ENCODE data around the gene ATOX1.
"Not testable (repeated sequence)": the region's sequence is repeated elsewhere in the genome, so short reads cannot be mapped to it uniquely, and the experiment has no call there.

Gene ATOX1, protein sequence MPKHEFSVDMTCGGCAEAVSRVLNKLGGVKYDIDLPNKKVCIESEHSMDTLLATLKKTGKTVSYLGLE
- 34.3 to 59.5 (median 46.1) reads per million in 17 experiments for total RNA-seq

DNA sequence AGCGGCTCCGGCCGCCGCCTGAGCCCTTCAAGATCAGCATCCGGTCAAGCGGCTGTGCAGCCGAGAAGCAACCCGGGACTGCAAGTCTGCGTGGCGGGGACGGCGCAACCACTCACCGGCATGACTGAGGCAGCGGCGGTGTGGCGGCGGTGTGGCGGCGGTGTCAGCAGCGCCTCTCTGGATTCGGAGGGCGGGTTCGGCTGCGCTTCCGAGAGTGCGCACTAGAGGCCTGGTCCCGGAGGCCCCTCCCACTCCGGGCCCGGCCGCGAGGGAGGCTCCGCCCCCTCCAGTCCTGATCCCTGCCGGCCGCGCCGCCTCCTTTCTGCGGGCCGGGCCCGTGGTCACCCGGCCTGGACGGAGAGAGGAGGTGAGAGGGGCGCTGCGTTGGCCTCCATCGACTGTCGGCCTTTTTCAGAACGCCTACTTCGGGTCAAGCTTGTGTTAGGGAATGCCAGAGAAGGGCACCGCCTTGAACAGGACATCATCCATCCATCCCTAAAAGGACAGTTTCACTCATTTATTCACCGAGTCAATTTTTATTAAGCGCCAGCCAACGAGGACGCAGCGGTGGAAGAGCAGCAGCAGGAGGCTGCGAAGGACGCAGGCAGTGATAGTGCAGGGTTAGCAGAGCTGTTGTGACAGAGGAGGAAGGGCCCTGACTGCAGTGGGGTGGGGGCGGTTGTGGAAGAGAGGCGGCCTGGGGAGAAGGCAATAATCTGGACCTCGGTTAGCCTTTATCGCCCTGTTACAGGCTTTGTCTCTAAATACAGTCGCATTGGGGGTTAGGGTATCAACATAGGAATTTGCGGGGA, at the start of gene ATOX1:
TSS of gene ATOX1 (minus strand) at position 202 of the 812 bp plus-strand sequence. CDS start at position 122, 80 bp downstream.
- peak; percentile 94 to 97 (median 96) for DNase-seq

DNA sequence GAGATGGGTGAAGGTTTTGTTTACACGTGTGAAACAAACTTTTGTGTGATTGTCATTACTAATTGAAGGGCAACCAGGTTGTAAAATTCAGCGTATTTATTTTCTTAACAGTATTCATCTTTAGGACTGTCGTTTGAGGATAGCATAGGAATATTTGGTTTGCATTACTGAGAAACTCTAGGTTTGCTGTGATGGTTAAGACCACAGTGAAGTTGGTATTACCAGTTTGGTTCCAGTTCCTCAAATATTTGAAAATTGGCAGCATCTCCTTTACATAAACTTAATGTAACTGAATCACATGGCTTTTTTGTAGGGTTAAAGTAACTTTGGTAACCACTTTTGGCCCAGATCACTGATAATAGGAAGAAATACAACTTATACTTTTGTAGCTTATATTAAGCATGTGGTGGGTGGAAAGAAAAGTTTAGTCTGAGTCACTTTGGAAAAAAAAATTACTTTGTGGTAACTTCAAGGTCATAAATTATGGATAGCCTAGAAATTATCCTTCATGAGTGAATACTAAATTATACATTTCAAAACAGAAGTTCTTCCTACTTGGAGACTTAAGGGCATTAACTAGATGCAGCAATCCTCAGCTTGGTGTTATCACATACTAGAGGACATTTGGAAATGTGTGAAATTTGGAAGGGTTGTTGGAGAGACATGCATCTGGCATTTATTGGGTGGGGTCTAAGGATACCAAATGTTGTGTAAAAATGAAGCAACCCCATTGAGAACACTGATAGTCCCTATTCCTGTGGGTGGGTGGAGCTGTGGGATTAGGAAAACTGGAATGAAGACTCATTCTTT, 47.2 kb upstream of the ATOX1 start:
- peak in 2 of 4 experiments; percentile 35 to 50 for DNase-seq

DNA sequence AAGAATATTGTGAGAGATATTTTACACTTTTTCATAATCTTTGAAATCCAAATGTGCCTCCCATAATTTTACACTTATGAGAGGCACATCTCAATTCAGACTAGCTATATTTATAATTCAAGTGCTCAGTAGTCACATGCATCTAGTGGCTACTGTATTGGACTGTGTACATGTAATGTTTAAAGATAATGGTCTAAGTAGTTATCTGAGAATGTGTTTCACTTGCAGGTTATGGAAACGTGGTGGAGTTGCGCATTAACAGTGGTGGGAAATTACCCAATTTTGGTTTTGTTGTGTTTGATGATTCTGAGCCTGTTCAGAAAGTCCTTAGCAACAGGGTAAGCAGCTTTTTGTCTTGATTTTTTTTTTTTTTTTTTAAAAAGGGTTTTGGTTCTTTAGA, 42.1 kb upstream of the ATOX1 start:
- no peak for DNase-seq

DNA sequence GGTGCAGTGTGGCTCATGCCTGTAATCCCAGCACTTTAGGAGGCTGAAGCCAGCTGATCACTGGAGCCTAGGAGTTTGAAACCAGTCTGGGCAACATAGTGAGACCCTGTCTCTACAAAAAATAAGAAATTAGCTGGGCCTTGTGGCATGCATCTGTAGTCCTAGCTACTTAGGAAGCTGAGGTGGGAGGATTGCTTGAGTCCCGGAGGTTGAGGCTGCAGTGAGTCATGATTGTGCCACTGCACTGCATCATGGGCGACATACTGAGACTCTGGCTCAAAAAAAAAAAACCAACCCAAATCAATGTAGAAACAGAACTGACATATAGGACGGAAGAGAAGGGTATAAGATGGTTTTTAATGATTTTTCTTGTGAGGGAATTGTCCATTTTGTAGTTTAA, 41.0 kb upstream of the ATOX1 start:
- DNase-seq = peak; percentile 10 to 68 (median 62)

DNA sequence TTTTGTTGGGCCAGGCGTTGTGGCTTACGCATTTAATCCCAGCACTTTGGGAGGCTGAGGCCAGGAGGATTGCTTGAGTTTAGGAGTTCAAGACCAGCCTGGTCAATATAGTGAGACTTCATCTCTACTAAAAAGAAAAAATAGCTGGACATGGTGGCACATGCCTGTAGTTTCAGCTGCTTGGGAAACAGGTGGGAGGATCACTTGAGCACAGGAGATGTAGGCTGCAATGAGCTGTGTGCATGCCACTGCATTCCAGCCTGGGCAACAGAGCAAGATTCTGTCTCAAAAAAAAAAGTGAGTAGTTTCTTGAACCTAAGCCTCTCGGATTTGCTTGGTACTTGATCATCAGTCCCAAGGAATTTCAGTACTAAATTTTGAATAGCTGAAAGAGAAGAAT, 40.2 kb upstream of the ATOX1 start:
- DNase-seq = peak in 3 of 4 experiments; percentile 7 to 31 (median 19)

DNA sequence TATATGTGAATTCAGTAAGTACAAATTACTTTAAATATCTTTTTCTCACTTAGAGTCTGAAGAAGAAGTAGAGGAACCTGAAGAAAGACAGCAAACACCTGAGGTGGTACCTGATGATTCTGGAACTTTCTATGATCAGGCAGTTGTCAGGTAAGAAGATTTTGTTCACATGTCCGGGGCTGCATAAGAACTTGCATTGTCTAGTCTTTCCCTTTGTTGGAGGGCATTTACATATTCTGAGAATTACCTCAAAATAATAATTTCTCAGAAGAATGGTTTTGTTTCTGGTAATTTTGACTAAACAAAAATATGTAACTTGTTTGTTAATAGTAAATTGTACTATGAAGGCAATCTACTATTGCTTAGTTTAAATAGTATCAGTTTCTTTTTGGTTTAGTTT, 37.0 kb upstream of the ATOX1 start:
- no peak for DNase-seq

DNA sequence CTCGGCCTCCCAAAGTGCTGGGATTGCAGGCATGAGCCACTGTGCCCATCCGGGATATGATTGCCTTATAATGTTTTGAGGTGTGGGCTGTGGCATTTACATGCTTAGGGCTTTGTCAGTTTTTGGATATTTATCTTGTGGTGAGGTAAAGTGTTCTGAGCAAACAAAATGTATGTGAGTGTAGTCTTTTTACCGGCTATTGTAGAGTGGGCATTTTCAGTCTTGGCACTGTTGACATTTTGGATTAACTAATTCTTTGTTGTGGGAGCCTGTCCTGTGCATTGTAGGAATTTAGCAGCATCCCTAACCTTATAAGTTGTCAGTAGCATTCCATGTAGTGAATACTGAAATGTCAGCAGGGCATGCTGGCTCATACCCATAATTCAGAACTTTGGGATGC, 34.9 kb upstream of the ATOX1 start:
- no peak for DNase-seq

DNA sequence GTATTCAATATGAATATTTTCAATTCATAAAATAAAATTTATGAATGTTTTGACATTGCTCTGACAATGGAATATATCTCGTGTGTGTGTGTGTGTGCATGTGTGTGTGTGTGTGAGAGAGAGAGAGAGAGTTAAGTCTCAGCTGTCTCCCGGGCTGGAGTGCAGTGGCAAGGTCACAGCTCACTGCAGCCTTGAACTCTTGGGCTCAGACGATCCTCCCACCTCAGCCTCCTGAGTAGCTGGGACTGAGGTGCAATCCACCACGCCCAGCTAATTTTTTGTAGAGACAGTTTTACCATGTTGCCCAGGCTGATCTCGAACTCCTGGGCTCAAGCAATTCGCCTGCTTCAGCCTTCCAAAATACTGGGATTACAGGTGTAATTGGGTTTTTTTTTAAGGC, 29.4 kb upstream of the ATOX1 start:
- no peak for DNase-seq

DNA sequence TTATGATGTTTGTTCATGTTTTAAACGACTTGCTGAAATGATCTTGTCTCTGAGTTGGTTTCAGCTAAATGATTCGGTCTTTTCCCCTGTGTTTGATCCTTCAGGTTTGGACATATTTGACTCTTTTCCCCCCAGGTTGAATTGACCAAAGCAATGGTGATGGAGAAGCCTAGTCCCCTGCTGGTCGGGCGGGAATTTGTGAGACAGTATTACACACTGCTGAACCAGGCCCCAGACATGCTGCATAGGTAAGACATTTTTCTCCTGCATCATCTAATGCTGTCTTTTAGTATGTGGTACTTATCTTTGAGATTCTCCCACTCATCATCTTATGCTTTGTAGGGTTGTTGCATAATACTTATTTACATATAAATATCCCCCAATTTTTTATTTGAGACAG, 28.0 kb upstream of the ATOX1 start:
- DNase-seq = no peak

DNA sequence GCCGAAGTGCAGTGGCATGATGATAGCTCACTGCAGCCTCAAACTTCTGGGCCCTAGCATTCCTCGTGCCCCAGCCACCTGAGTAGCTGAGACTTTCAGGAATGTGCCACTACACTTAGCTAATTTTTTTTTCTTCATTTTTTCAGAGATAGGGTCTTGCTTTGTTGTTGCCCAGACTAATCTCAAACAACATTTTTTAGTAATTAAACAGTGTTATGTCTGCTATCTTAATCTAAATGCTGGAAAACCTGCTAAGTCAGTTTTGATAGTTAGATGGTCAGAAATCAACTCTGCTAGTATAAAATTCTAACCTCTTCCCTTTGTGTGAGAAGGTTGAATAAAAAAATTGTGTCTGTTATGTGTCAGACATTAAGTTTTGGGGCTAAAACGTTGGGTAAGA, 25.7 kb upstream of the ATOX1 start:
- no peak for DNase-seq

DNA sequence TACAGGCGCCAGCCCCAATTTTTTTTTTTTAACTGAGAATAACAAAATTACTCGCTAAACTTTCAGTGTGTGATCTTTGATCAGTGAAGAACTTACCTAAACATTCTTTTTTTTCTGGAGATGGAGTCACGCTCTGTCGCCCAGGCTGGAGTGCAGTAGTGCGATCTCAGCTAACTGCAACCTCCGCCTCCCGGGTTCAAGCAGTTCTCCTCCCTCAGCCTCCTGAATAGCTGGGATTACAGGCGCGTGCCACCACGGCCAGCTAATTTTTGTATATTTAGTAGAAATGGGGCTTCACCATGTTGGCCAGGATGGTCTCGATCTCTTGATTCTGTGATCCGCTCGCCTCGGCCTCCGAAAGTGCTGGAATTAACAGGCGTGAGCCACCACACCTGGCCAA, 25.2 kb upstream of the ATOX1 start:
- not testable (repeated sequence) for DNase-seq

DNA sequence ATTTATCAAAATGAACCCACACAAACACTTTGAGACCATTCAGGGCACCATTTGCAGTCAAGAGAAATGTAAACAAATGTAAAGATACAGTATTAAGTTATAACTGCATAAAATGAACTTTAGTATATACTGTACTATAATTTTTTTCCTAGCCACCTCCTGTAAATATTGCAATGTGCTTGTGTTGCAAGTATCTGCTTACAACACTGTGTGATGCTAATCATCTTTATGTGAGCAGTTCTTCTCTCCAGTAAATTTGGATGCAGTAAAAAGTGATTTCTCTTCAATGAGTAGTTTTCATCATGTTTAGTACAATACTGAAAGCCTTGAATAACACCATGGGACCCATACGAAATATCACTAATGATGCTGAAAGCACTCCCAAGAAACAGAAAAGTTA, 22.8 kb upstream of the ATOX1 start:
- DNase-seq = peak in 2 of 4 experiments; percentile 14 to 37

DNA sequence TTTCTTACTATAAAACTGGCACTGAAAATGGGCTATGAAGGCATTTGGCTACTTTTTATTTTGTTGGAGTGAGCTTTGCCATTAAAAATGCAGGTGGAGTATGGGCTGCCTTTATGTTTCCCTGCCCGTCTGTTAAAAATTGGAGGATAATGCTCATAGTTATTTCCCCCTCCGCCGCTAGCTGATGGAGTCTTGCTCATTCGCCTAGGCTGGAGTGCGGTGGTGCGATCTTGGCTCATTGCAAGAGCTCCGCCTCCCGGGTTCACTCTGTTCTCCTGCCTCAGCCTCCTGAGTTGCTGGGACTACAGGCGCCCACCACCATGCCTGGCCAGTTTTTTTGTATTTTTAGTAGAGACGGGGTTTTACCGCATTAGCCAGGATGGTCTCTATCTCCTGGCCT, 21.9 kb upstream of the ATOX1 start:
- no peak for DNase-seq

DNA sequence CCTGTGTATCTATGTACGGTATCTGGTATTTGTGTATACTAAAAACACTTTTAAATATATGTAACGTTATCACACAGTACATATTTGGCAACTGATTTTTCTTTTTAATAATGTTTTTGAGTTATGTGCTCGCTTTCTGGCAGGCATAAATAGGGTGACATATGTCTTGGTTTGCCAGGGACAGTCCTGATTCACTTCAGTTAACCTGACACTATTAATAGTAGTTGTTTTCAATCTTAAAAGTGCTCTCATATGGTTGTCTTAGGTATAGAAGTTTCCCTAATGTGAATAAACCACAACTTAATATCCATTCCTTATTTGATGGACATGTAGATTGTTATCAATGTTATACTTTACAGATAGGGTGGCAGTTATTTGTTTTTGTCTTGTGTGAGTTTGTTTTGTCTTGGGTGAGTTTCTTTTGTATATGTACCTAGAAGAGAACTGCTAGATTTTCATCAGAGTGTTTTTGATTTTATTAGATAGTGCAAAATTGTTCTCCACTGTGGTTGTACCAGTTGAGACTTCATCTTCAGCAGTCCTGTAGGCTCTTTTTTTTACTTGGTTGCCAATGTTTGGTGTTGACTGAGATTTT, 21.2 kb upstream of the ATOX1 start:
- DNase-seq = no peak

DNA sequence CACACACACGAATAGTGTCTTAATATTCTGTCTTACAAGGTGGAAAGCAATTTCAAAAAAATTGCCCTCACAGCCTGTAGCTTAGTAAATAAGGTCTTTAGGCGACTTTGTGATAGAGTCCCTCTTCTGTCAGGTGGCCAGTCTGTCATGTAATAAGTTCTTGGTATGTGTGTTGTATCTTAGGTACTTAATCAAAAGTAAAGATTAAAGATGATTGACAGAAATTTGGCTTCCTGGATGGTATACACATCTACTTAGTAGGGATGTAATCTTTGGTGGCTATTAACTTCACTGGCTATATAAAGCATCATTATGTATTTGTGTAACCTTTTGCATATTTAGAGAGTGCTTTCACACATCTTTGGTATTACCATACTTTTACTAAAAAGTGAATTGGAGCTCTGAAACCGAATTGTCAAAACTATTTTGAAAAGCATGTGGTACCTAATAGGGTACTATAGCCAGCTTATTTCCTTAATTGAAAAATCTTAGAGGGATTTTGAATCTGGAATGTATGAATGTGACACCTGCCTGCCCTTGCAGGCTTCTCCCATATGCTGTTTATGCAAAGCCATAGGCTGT, 16.7 kb upstream of the ATOX1 start:
- no peak for DNase-seq

DNA sequence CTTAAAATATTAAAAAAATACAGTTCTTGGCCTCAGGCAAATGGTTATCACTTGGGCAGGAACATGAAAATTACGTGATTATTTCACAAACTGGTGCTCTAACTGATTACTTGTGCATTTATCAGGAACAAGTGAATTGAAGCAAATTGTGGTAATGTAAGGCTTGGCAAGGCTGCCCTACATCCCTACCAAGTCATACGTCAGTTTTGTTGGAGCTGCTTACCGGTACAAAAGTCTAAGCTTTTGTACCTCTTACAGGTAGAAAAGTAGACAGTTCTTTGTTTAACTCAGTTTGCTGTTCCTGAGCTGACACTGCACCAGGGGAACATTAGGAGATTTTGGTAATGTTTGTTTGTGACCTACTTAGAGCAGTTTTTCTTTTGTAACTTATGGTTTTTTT, 15.5 kb upstream of the ATOX1 start:
- peak in 1 of 4 experiments; percentile 11 for DNase-seq

DNA sequence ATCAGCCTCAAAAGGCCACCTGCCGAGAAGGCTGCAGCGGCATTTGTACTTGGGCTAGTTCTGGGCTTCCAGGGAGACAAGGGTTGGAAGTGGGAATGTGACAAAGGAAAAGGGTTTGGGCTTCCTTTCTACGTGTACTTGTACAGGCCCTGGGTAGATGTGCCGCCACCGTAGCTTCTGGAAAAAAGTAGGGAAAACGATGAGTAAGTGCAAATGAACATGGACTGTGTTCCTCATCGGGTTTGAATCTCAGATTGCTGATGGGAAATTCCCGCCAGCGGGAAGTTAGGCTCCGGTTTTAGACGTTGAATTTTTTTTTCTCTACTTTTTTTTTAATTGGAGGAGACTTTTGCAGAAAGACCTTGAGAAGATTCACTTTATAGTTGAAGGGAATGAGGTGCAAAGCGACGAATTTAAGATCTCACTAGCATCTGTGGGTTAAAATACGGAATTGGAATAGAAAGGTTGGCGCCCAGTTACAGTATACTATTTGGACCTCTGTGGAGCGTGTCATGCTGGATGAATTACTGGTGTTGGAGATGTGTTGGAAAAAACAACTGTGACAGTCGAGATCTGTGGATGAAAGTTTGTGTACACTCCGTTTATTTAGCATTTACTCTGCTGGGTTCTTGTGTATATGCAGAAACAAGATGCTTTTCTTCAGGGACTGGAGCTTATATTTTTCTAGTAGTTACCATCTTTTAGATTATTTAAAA, 14.6 kb upstream of the ATOX1 start:
- peak; percentile 47 to 63 (median 54) for DNase-seq

DNA sequence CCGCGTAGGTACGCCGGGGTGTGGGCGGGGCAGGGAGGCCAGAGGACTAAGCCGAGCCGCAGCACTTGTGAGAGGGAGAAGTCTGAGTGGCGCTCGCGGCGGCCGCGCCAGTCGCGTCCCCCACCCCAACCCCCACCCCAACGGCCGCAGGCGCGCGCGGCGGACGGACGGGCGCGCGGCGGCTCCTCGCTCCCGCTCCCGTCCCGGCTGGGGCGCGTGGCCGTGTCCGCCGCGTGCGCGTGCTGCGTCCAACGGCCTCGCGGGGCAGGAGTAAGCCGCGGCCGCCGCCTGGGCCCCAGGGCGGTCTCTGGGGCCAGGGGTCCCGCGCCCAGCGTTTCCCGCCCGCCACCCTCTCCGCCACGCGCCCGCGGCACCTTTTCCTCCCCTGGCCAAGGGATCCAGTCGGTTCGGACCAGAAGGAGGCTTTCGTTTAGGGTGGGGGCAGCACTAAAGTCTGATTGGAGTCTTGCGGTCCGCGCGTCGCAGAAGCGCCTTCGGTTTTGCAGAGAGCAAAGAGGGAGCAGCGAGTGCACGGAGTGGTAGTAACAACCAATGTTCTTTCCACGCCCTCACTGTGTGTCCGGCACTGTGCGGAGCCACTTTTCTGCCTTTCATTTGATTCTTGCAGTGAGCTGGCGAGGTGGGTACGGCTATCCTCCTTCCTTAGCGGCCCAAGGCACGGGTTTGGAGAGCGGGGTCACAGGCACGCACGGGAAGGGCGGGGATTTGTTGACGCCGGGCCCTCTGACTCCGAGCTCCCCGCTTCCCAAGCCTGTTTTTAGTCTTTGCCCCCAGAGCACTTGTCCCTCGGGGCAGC, 13.8 kb upstream of the ATOX1 start:
- DNase-seq = peak; percentile 47 to 66 (median 62)

DNA sequence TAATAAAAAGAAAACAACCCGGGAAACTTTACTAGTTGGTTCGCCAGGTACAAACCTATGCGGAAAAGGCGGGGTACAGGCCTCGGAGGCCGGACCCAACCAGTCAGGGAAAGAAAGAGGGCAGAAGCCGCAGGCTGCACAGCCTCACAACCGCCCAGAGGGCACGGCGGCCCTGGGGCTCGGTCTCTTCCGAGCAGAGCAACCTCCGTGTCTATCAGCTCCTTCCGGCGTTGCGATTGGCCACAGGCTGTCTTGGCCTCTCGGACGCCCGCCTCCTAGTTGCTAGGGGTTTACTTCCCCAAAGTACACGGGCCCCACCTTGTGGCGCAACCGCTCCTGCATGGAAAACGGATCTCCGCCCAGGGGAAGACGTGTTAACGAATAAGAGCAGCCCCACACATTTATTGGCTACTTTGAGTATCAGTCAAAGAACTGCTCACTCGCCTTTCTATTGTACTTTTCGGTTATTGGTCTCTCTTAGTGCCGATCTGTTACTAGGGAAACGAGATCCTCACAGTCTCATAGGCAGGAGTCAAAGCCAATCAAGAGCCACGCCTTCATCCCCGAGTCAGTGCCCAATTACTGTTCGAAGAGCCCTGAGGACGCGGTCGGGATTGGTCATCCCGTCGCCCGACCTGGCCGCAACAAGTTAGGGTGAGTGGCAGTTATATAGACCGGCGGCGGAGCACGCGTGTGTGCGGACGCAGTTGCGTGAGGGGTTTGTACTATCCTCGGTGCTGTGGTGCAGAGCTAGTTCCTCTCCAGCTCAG, 13.0 kb upstream of the ATOX1 start, which contains the start of gene G3BP1:
TSS of gene G3BP1 (plus strand) at position 696 of the 770 bp plus-strand sequence. CDS start 14,667 bp downstream, outside the sequence.
- peak; percentile 100 for DNase-seq

Data from suppressor macrophage (primary cell).